Activated CD8-positive, alpha-beta memory T cell treated with anti-CD3 and anti-CD28 coated beads, Interleukin-2, amount 50 U/mL, for 1 hour (primary cell): Measurements from ENCODE around the gene SMTNL1.

Source experiments
- DNase-seq: peaks from one replicate; pipeline ENCODE4 v3.0.0-alpha.2; 2020; ENCODE audit errors: extremely low read depth

The SMTNL1 gene, protein sequence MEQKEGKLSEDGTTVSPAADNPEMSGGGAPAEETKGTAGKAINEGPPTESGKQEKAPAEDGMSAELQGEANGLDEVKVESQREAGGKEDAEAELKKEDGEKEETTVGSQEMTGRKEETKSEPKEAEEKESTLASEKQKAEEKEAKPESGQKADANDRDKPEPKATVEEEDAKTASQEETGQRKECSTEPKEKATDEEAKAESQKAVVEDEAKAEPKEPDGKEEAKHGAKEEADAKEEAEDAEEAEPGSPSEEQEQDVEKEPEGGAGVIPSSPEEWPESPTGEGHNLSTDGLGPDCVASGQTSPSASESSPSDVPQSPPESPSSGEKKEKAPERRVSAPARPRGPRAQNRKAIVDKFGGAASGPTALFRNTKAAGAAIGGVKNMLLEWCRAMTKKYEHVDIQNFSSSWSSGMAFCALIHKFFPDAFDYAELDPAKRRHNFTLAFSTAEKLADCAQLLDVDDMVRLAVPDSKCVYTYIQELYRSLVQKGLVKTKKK

DNA sequence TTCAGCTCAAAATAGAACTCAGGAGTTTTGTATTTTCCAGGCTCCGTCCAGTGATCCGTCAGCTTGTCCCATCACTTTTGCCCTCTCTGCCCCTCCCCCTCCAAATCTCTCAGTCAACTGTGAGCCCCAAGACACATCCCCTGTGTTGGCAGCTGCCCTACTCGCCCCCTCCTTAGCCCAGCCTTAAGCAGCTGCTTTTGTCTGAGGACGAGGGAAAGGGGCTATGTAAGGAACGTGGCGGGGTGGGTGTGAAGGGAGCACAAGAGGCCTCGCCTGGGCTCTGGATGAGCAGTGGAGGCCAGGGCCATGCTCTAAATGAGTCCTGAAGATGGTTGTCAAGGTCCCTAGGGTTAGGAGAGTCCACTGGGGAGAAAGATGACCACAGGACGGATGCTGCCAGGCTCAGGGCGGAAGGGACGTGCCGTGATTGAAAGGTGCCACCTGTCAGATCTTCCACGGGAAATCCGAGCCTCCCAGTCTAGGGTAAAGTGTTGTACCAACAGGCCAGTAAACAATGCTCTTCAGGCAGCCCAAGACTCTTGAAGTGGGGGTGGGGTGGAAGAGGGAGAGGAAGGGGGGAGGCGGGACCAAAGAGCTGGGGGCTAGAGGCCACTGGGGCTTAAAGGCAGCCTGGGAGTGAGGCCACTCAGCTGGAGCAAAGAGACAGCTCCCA lies at the start of gene SMTNL1:
SMTNL1 (plus strand) TSS at position 649 of the 673 bp plus-strand sequence. CDS start 5,048 bp downstream, outside the sequence.
- DNase-seq: no peak

GRCh38 chr11:57487920-57488659 lies 49.3 kb upstream of the SMTNL1 start:
- DNase-seq: no peak

DNA sequence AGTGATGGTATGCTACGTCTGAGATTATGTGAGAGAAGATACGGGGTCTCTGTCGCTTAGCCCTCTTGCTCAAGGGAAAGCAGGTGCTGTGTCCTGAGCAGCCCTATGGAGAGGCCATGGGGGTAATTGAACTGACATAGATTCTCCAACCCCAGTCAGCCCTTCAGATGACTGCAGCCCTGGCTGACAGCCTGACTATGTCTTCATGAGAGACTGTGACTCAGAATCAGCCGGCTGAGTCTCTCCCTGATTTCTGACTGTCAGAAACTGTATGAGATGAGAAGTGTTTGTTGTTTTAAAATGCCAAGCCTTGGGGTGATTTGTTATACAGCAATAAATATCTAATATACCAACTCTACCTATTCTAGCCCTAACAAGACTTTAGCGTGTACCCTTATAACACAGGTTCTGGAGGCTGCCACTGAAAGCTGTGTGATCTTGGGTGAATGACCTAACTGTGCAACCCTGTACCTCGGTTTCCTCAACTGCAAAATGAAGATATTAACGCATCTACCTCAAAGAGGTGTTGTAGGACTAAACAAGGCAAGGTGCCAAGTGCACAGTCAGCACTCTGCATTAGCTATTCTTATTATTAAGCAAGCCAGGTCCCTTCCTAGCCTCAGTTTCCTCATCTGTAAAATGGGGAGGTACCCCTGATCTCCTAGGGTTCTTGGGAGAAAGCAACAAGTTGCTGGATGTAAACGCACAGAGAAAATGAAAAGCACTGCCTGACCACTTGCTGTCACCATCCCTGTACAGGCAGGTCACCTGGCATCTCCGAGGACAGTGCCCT lies 46.7 kb upstream of the SMTNL1 start:
- DNase-seq: no peak

GRCh38 chr11:57491371-57492061 lies 45.9 kb upstream of the SMTNL1 start:
- DNase-seq: no peak

- no peak for DNase-seq
Observed at GRCh38 chr11:57493507-57494503, 43.6 kb upstream of the SMTNL1 start.

- DNase-seq: no peak
Observed at GRCh38 chr11:57496109-57496820, 41.1 kb upstream of the SMTNL1 start.

DNA sequence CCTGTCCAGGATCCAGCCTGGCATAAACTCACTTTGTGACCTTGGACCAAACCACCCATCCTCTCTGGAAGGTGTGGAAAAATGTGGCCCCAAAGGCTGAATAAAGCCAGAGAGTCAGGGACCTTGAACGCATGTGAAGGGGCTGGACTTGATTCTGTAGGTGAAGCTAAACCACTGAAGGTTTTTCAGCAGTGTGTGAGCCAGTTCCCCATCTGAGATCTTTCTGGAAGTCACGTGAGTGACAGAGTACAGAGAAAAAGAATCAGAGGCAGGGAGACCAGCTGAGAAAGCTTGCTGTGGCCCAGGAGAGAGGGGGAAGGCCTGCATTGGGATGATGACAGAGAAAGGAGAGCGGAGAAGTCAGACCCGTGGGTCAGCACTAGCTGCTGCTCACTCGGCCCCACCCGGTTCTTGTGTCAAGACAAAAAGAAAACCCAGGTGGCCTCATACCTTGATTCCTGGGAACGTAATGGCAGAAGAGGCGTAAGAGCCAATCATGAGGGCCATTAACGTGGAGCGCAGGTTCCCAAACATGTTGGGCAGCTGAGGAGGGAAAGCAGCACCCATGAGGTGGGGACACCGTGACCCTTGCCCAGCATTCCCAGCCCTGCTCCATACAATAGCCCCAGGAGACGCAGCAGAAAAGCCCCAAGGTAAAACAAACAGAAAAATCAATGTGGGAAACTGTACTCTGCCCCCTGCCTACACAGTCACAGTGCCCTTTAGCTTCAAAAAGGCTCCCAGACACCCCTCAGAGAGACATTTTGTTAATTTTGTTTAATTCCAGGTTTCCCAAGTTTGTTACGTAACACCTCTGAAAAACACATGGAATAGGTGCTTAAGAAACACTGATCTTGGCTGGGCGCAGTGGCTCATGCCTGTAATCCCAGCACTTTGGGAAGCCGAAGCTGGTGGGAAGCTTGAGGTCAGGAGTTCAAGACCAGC lies 39.8 kb upstream of the SMTNL1 start:
- no peak for DNase-seq

GRCh38 chr11:57498540-57498939 lies 38.9 kb upstream of the SMTNL1 start:
- no peak for DNase-seq

DNA sequence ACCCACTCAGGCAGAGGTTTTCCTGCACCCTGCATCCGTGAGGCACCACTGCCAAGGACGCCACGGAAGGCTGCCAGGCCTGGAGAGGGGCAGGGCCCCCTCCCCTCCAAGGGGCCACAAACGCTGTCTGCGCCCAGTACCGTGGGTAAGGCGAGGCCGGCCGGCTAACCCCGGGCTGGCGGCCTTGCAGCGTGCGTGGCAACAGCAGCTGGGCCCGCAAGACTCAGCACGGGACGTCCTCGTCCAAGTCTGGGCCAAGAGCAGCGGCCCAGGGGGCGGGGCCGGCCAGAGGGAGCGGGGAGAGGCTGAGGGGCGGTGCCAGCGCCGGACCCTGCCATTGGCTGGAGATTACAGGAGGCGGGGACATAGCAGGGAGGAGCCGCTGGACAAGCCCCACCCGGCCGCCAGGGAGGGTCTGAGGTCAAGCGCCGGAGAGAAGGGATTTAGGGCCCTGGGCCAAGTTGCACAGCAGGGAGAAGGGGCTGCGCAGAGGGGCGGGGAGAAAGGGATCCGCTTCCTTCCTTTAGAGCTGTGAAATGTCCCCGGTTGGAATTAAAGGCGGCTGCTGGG lies 37.9 kb upstream of the SMTNL1 start:
- no peak for DNase-seq

GRCh38 chr11:57499983-57500461 lies 37.4 kb upstream of the SMTNL1 start:
- no peak for DNase-seq

DNA sequence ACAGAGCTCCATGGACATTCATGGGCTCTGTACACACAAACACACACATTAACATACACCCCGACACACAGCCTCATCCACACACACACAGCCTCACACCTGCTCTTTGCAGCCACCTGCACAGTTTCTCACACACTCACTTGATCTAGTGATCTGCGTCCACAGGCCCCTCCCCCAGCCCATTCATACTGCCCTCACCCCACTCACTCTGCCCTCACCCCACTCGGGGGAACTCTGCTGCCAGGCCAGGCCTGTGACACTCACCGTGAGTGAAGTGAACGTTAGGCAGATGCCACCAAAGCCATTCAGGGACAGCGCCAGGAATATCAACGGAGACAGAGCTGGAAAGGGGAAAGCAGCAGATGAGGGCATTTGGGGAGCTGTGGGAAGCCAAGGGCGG lies 36.9 kb upstream of the SMTNL1 start:
- DNase-seq: no peak

DNA sequence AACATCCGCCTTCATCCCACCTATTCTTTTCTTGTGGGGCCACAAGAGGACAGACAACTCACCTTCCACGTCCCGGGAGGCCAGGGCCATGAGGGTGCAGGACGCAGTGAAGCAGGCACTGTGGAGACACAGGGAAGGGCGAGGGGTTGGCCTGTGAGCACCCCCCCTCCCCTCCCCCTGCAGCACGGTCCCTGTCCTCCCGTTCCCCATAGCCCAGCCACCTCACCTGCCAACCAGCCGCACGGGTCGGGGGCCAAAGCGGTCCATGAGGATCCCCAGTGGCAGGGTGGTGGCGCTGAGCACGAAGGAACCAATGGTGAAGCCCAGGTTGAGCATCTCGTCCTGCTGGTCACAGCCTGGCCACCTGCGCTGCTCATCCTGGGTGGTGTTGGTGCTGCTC lies 36.5 kb upstream of the SMTNL1 start:
- no peak for DNase-seq

GRCh38 chr11:57501953-57502352 lies 35.4 kb upstream of the SMTNL1 start:
- DNase-seq: no peak

GRCh38 chr11:57502376-57502775 lies 35.0 kb upstream of the SMTNL1 start:
- no peak for DNase-seq

- no peak for DNase-seq
Observed at GRCh38 chr11:57502870-57503269, 34.5 kb upstream of the SMTNL1 start.

DNA sequence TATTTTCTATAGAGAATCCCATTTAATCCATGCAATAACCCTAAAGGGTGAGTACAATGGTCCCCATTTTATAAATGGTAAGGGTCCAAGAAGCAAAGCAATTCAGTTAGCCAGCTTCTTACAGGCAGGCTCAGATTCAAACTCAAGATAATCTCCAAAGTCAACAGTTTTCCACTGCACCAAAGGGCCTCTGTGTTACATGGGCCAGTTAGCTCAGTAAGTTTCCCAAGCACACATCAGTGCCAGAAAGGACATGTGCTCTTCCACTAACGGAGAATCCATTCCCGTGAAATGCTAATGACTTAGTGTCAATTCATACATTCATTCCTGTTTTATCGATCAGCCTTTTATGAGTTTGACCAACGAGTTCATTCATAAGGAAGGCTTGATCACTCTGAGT lies 32.9 kb upstream of the SMTNL1 start:
- no peak for DNase-seq

DNA sequence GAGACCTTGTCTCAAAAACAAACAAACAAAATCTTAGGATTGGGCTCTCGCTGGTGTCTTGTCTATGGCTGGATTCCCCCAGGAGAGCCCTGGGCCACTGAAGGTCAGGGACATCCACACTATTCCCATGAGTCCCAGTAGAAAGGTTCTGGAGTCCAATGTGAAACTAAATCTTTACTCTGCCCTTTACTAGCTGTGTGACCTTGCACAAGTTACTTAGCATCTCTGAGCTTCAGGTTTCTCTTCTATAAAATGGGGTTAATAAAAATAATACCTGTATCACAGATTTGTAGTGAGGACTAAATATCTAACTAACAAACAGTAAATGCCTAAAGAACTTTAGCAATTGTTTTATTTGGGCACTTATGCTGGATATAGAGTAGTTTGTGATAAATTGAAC lies 30.9 kb upstream of the SMTNL1 start:
- no peak for DNase-seq
